ENCODE results near the gene FBXO45. TPM values are rescaled to one million over a fixed set of nuclear protein-coding genes. Genes with fewer than 3 reads are reported as not detected.
"Not testable (repeated sequence)": the region's sequence is repeated elsewhere in the genome, so short reads cannot be mapped to it uniquely, and the experiment has no call there.

FBXO45 gene
- total RNA-seq, 1 donor from 2014 or later = 23.1 TPM

- Histone ChIP-seq H4K20me1 (ENCODE audit: low read depth) (no peaks in the 10 kb centered on the region), H3K4me2 (no peak overlapping the region), H3K4me1 (peaks cover 27% of the 10 kb centered on the region), H3K9me3 (ENCODE audit: low read depth) (no peaks in the 10 kb centered on the region), H2AFZ (replicated peaks) (no peak overlapping the region), H3K27me3 (peaks cover 13% of the 10 kb centered on the region), H3F3A (ENCODE audit: low read depth) (peaks cover 44% of the 10 kb centered on the region), H3K9ac (no peak overlapping the region), H3K36me3 (no peaks in the 10 kb centered on the region), H3K27ac (no peak overlapping the region), H3K79me2 (ENCODE audit: low read depth) (no peaks in the 10 kb centered on the region), H3K4me3 (no peak overlapping the region)
- no peak for DNase-seq (ENCODE audit: low spot score)
- Mint-ChIP-seq H3K4me1 (peaks cover 41% of the 10 kb centered on the region), H3K27ac (no peak overlapping the region), H3K4me3 (no peak overlapping the region), H3K27me3 (ENCODE audit: insufficient read depth, low read depth) (peaks cover 13% of the 10 kb centered on the region), H3K9me3 (no peaks in the 10 kb centered on the region), H3K36me3 (no peaks in the 10 kb centered on the region)
- TF ChIP-seq, protein P1, sequence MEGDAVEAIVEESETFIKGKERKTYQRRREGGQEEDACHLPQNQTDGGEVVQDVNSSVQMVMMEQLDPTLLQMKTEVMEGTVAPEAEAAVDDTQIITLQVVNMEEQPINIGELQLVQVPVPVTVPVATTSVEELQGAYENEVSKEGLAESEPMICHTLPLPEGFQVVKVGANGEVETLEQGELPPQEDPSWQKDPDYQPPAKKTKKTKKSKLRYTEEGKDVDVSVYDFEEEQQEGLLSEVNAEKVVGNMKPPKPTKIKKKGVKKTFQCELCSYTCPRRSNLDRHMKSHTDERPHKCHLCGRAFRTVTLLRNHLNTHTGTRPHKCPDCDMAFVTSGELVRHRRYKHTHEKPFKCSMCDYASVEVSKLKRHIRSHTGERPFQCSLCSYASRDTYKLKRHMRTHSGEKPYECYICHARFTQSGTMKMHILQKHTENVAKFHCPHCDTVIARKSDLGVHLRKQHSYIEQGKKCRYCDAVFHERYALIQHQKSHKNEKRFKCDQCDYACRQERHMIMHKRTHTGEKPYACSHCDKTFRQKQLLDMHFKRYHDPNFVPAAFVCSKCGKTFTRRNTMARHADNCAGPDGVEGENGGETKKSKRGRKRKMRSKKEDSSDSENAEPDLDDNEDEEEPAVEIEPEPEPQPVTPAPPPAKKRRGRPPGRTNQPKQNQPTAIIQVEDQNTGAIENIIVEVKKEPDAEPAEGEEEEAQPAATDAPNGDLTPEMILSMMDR (IDR thresholded peaks at IDR 0.05) = no peak
- TF ChIP-seq EZH2phosphoT487 (IDR thresholded peaks at IDR 0.05) = no peak
- no peak for TF ChIP-seq EZH2 (IDR thresholded peaks at IDR 0.05)
Observed at GRCh38 chr3:196634224-196634623, 65.8 kb downstream of the FBXO45 start.

- peaks cover 13% of the 10 kb centered on the region for H3K27me3 Mint-ChIP-seq (ENCODE audit: insufficient read depth, low read depth)
- no peak overlapping the region for H3K4me2 ChIP-seq
- peaks cover 18% of the 10 kb centered on the region for H3K27me3 ChIP-seq
- H3K4me3 ChIP-seq = no peak overlapping the region
- no peaks in the 10 kb centered on the region for H3K36me3 Mint-ChIP-seq
- TF ChIP-seq EZH2phosphoT487 (IDR thresholded peaks at IDR 0.05) = no peak
- TF ChIP-seq, protein P1 (IDR thresholded peaks at IDR 0.05) = no peak
- TF ChIP-seq EZH2 (IDR thresholded peaks at IDR 0.05) = no peak
- H4K20me1 ChIP-seq (ENCODE audit: low read depth) = no peaks in the 10 kb centered on the region
- no peak for DNase-seq (ENCODE audit: low spot score)
- no peak overlapping the region for H2AFZ ChIP-seq (replicated peaks)
- no peaks in the 10 kb centered on the region for H3K9me3 Mint-ChIP-seq
- H3K9me3 ChIP-seq (ENCODE audit: low read depth) = no peaks in the 10 kb centered on the region
- H3K4me1 ChIP-seq = peaks cover 33% of the 10 kb centered on the region
- no peak overlapping the region for H3K27ac ChIP-seq
- H3K27ac Mint-ChIP-seq = no peak overlapping the region
- no peak overlapping the region for H3K9ac ChIP-seq
- H3K36me3 ChIP-seq = no peaks in the 10 kb centered on the region
- H3F3A ChIP-seq (ENCODE audit: low read depth) = peaks cover 50% of the 10 kb centered on the region
- no peaks in the 10 kb centered on the region for H3K79me2 ChIP-seq (ENCODE audit: low read depth)
- H3K4me3 Mint-ChIP-seq = no peak overlapping the region
- H3K4me1 Mint-ChIP-seq = peaks cover 45% of the 10 kb centered on the region
Observed at GRCh38 chr3:196634829-196635228, 66.4 kb downstream of the FBXO45 start.

DNA sequence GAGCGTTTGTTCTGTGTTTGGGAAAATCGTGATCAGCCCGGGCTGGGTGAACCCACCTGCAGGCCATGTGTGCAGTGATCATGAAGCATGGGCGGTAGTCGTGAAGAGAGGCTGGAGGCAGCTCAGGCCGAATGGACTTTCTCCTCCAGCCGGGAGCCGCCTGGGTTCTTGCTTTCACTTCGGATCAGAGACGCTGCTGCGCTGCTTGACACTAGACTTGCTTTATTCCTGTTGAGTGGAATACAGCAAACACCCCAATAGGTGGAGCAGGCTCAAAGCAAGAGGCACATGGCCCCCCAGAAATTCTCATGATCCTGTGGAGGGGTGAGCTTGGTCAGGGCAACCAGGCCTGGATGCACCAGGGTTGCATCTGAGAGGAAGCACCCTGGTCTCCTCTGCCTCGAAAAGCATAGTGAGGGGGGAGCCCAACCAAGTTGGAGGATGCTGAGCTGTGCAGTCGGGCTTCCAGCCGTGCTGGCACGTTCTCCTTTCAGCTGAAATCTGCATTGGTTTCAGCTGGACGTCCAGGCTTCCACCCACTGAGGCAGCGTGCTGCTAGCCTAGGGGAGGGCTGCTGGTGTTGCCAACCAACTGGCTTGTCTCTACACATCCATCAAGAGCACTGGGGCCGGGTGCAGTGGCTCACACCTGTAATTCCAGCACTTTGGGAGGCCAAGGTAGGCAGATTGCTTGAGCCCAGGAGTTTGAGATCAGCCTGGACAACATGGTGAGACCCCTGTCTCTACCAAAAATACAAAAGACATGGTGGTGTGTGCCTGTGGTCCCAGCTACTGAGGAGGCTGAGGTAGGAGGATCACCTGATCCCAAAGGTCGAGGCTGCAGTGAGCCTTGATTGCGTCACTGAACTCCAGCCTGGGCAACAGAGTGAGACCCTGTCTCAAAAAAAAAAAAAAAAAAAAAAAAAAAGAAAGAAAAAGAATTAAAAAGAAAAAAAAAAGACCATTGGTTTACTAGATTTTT lies 68.2 kb downstream of the FBXO45 start:
- no peak overlapping the region for H3K27ac ChIP-seq
- no peaks in the 10 kb centered on the region for H3K9me3 Mint-ChIP-seq
- no peaks in the 10 kb centered on the region for H3K9me3 ChIP-seq (ENCODE audit: low read depth)
- no peaks in the 10 kb centered on the region for H3K36me3 ChIP-seq
- H3K9ac ChIP-seq = no peak overlapping the region
- H2AFZ ChIP-seq (replicated peaks) = no peak overlapping the region
- H4K20me1 ChIP-seq (ENCODE audit: low read depth) = no peaks in the 10 kb centered on the region
- H3K79me2 ChIP-seq (ENCODE audit: low read depth) = no peaks in the 10 kb centered on the region
- H3K36me3 Mint-ChIP-seq = no peaks in the 10 kb centered on the region
- H3K4me3 ChIP-seq = no peak overlapping the region
- peaks cover 30% of the 10 kb centered on the region for H3K4me1 ChIP-seq
- H3K27me3 ChIP-seq = peaks cover 28% of the 10 kb centered on the region
- H3K4me1 Mint-ChIP-seq = peaks cover 45% of the 10 kb centered on the region
- no peak for DNase-seq (ENCODE audit: low spot score)
- H3K4me2 ChIP-seq = no peak overlapping the region
- peaks cover 15% of the 10 kb centered on the region for H3K27me3 Mint-ChIP-seq (ENCODE audit: insufficient read depth, low read depth)
- H3K4me3 Mint-ChIP-seq = no peak overlapping the region
- peaks cover 40% of the 10 kb centered on the region for H3F3A ChIP-seq (ENCODE audit: low read depth)
- TF ChIP-seq, protein P1 (IDR thresholded peaks at IDR 0.05) = no peak
- TF ChIP-seq EZH2phosphoT487 (IDR thresholded peaks at IDR 0.05) = no peak
- TF ChIP-seq EZH2 (IDR thresholded peaks at IDR 0.05) = no peak
- no peak overlapping the region for H3K27ac Mint-ChIP-seq

GRCh38 chr3:196637941-196638340 lies 69.5 kb downstream of the FBXO45 start:
- H3K36me3 Mint-ChIP-seq = not testable (repeated sequence)

More at GRCh38 chr3:196637941-196638340, 69.5 kb downstream of the FBXO45 start:
- H3K9me3 Mint-ChIP-seq; H3K27ac ChIP-seq; H3K4me2 ChIP-seq; H3K9me3 ChIP-seq (ENCODE audit: low read depth); H3K4me3 ChIP-seq; DNase-seq (ENCODE audit: low spot score); H2AFZ ChIP-seq (replicated peaks); H3K9ac ChIP-seq; H3K27ac Mint-ChIP-seq; H3K36me3 ChIP-seq; H3K79me2 ChIP-seq (ENCODE audit: low read depth); H4K20me1 ChIP-seq (ENCODE audit: low read depth): not testable (repeated sequence)
- Histone ChIP-seq H3K4me1 (peaks cover 27% of the 10 kb centered on the region), H3F3A (ENCODE audit: low read depth) (peaks cover 27% of the 10 kb centered on the region), H3K27me3 (peaks cover 28% of the 10 kb centered on the region)
- peaks cover 15% of the 10 kb centered on the region for H3K27me3 Mint-ChIP-seq (ENCODE audit: insufficient read depth, low read depth)
- H3K4me1 Mint-ChIP-seq = peaks cover 35% of the 10 kb centered on the region
- H3K4me3 Mint-ChIP-seq = peak overlapping the region; percentile 11
